ENCODE results near the gene ITIH3.
A peak's percentile ranks its signal among the peaks of the same experiment; 100 is the strongest.

ITIH3 gene

DNA sequence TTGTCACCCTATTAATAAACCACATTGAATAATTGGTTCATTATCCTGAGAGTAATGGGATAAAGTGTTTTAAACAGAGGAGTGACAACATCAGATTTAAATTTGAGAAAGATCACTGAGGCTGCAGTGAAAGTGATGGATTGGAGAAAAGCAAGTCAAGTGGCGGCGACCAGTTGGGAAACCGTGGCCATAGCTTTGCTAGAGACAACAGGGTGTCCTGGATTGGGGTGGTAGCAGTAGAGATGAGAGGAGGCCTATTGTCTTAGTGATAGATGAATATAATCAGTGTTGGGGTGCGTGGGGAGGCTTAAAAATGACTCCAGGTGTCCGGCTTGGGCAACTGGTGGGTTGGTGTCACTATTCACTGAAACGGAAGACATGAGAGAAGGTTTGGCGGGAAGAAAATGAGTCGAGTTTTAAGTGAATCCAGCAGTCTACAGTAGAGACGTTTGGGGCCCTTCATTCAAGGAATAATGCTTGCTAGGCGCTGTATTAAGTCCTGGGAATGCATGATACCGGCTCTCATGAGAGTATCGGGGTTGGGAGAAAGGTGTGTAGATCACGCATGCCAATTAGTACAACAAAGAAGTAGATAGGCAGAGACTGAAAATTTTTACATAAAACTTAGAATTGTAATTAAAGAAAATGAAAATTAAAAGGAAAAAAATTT, 24.7 kb upstream of the ITIH3 start:
- peaks cover 28% of the 10 kb centered on the region for H3K36me3 ChIP-seq
- H3K27me3 ChIP-seq (ENCODE audit: insufficient read depth, low read depth, severe bottlenecking), result no peaks in the 10 kb centered on the region
- peak overlapping the region; percentile 74 for H3K4me3 ChIP-seq (ENCODE audit: low read depth, low read length)
- H3K27ac ChIP-seq, result peak overlapping the region; percentile 79
- TF ChIP-seq, protein P1, sequence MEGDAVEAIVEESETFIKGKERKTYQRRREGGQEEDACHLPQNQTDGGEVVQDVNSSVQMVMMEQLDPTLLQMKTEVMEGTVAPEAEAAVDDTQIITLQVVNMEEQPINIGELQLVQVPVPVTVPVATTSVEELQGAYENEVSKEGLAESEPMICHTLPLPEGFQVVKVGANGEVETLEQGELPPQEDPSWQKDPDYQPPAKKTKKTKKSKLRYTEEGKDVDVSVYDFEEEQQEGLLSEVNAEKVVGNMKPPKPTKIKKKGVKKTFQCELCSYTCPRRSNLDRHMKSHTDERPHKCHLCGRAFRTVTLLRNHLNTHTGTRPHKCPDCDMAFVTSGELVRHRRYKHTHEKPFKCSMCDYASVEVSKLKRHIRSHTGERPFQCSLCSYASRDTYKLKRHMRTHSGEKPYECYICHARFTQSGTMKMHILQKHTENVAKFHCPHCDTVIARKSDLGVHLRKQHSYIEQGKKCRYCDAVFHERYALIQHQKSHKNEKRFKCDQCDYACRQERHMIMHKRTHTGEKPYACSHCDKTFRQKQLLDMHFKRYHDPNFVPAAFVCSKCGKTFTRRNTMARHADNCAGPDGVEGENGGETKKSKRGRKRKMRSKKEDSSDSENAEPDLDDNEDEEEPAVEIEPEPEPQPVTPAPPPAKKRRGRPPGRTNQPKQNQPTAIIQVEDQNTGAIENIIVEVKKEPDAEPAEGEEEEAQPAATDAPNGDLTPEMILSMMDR (IDR thresholded peaks at IDR 0.05; ENCODE audit: low read depth, low read length), result no peak
- H3K9me3 ChIP-seq (ENCODE audit: severe bottlenecking), result no peaks in the 10 kb centered on the region
- no peak for DNase-seq

DNA sequence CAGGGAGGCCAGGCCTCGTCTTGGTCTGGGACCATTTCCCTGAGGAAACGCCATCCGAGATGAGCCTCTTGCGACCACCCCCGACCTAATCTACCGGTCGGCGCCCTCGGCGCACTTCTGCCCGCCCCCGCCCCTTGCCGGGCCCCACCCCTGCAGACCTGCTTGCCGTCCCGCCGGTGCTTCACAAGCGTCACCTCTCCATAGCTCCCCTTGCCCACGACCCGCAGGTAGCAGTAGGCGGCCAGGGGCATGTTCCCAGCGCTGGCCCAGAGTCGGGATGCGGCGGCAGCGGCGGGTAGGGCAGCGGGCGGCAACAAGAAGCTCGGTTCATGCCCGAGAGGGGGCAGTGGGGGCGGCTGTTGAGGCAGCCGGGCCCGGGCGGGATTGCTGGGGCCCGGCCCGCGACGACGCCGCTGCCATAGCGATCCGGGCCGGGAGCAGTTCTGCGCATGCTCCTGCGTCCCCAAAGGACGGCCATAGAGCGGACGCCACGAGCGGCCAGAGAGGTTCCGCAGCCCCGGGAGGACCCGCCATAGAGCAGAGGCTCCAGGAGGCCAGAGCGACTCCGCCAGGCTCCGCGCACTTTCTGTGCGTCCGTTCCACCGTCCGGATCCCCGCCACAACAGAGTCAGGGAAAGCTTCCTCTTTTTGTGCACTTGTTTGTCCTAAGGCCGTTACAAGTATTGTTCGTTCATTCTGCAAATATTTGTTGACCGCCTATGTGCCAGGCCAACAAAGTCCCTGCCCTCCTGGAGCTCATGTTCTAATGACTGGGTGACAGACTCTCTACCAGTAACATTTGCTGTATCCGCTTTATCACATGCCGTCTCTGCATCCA, 23.9 kb upstream of the ITIH3 start, which contains the start of gene NEK4:
TSS of gene NEK4 (minus strand) at position 445 of the 838 bp plus-strand sequence. CDS start at position 251, 194 bp downstream.
- TF ChIP-seq, protein P1 (IDR thresholded peaks at IDR 0.05; ENCODE audit: low read depth, low read length), result no peak
- no peaks in the 10 kb centered on the region for H3K9me3 ChIP-seq (ENCODE audit: severe bottlenecking)
- H3K4me3 ChIP-seq (ENCODE audit: low read depth, low read length), result peak within 1 kb of the TSS; percentile 74
- peaks cover 20% of the 10 kb centered on the region for H3K36me3 ChIP-seq
- H3K27me3 ChIP-seq (ENCODE audit: insufficient read depth, low read depth, severe bottlenecking), result no peaks in the 10 kb centered on the region
- peak within 1 kb of the TSS; percentile 79 for H3K27ac ChIP-seq
- peak; percentile 96 for DNase-seq

DNA sequence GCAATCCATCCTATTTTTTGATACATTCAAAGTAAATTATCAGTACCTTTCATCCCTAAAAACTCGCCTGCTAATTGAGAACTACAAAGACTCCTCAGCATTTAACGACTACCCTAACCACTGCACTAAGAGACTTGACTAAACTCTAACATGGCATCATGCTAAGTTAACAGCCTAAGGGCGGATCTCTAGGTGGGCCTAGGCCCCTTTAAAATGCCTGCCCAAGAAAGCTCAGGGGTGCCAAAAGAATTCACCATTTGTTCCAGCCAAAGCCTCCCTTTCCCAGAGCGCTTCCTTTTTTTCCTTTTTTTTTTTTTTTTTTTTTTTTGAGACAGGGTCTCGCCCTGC, 23.3 kb upstream of the ITIH3 start:
- no peak for DNase-seq
- H3K27ac ChIP-seq, result peak overlapping the region; percentile 79
- H3K4me3 ChIP-seq (ENCODE audit: low read depth, low read length), result peak overlapping the region; percentile 74
- TF ChIP-seq, protein P1 (IDR thresholded peaks at IDR 0.05; ENCODE audit: low read depth, low read length), result no peak
- no peaks in the 10 kb centered on the region for H3K9me3 ChIP-seq (ENCODE audit: severe bottlenecking)
- H3K36me3 ChIP-seq, result peaks cover 14% of the 10 kb centered on the region
- no peaks in the 10 kb centered on the region for H3K27me3 ChIP-seq (ENCODE audit: insufficient read depth, low read depth, severe bottlenecking)

DNA sequence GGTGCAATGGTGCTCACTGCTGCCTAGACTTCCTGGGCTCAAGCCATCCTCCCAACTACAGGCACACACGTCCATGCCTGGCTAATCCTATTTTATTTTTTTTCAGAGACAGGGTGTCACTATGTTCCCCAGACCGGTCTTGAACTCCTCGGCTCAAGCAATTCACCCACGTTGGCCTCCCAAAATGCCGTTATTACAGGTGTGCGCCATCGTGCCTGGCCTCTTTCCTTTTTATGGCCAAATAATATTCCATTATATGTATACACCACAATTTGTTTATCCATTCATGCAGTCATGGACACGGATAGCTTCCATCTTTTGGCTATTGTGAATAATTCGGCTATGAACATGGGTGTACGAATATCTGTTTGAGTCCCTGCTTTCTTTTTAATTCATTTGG, 22.9 kb upstream of the ITIH3 start:
- Histone ChIP-seq H3K27me3 (ENCODE audit: insufficient read depth, low read depth, severe bottlenecking) (no peaks in the 10 kb centered on the region), H3K36me3 (peaks cover 11% of the 10 kb centered on the region), H3K4me3 (ENCODE audit: low read depth, low read length) (no peak overlapping the region), H3K27ac (no peak overlapping the region), H3K9me3 (ENCODE audit: severe bottlenecking) (no peaks in the 10 kb centered on the region)
- TF ChIP-seq, protein P1 (IDR thresholded peaks at IDR 0.05; ENCODE audit: low read depth, low read length), result no peak
- no peak for DNase-seq

DNA sequence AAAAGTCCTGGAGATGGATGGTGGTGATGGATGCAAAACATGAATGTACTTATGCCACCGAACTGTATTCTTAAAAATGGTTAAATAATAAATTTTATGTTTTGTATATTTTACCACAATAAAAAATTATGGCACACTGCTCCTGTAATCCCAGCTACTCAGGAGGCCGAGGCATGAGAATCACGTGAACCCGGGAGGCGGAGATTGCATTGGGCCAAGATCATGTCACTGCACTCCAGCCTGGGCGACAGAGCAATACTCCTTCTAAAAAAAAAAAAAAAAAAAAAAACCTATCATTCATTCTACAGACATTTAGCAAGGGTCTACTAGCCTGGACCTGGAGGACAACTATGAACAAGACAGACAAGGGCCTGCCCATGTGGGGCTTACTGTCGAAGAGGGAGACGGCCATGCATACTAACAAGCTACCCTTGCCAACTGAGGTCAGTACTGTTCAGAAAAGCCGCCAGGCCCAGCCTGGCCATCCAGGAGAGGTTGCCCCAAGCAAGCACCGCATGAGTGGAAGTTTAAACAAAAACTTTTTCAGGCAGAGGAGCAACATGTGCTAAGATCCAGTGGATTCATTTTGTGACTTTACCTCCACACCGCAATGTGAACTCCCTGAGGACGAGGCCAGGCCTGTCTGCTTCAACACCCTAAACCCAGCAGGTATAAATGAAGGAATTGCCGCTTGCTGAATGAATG, 21.1 kb upstream of the ITIH3 start:
- H3K9me3 ChIP-seq (ENCODE audit: severe bottlenecking), result no peaks in the 10 kb centered on the region
- H3K36me3 ChIP-seq, result no peaks in the 10 kb centered on the region; the same call in 1 of the 2 replicates
- no peaks in the 10 kb centered on the region for H3K27me3 ChIP-seq (ENCODE audit: insufficient read depth, low read depth, severe bottlenecking)
- H3K27ac ChIP-seq, result peak overlapping the region; percentile 28; the same call in 1 of the 2 replicates
- DNase-seq, result no peak
- TF ChIP-seq, protein P1 (IDR thresholded peaks at IDR 0.05; ENCODE audit: low read depth, low read length), result no peak
- H3K4me3 ChIP-seq (ENCODE audit: low read depth, low read length), result no peak overlapping the region
